K562 (cell line): ENCODE results near the gene FBXO28. TPM values are rescaled to one million over a fixed set of nuclear protein-coding genes. Genes with fewer than 3 reads are reported as not detected.

Experiments used
- ILK ChIP-seq: fragments of 450-650 bp; IDR thresholded peaks from 2 replicates; pipeline ENCODE4 v1.6.1; 2016; ENCODE audit warnings: missing genetic modification characterization, low read depth, mild to moderate bottlenecking, missing compliant biosample characterization, moderate library complexity, borderline replicate concordance
- MCM2 ChIP-seq: fragments of 450-650 bp; IDR thresholded peaks from 2 replicates; pipeline ENCODE4 v1.6.1; 2017; ENCODE audit warnings: low read depth, mild to moderate bottlenecking
- NBN ChIP-seq: fragments of 450-650 bp; IDR thresholded peaks from 2 replicates; pipeline ENCODE4 v1.6.1; 2016; ENCODE audit warnings: low read depth, mild to moderate bottlenecking
- PHTF2 ChIP-seq: fragments of 250-450 bp; sonication (Bioruptor Pico); IDR thresholded peaks from 2 replicates; pipeline ENCODE4 v1.5.0; 2021; ENCODE audit warnings: mild to moderate bottlenecking
- SMARCA4 ChIP-seq: fragments of 450-650 bp; IDR thresholded peaks from 2 replicates; pipeline ENCODE4 v1.6.1; 2016
- TAF15 ChIP-seq: fragments of 200-400 bp; formaldehyde crosslinking; IDR thresholded peaks from 2 replicates; pipeline ENCODE4 v1.6.1; 2017; ENCODE audit warnings: mild to moderate bottlenecking, low read depth, low read length, moderate library complexity
- ZFPM2 ChIP-seq: fragments of 250-450 bp; sonication (Bioruptor Pico); IDR thresholded peaks from 2 replicates; pipeline ENCODE4 v1.5.1; 2022; ENCODE audit warnings: mild to moderate bottlenecking
- ZNF140 ChIP-seq: fragments of 250-450 bp; sonication (Bioruptor Pico); IDR thresholded peaks from 2 replicates; pipeline ENCODE4 v1.8.0; 2021; ENCODE audit warnings: moderate library complexity, mild to moderate bottlenecking, inconsistent platforms
- ZNF197 ChIP-seq: fragments of 200-800 bp; sonication (Bioruptor generic); IDR thresholded peaks from 2 replicates; pipeline ENCODE4 v1.6.1; 2016; ENCODE audit warnings: low read depth, missing genetic modification characterization, missing compliant biosample characterization
- ZNF212 ChIP-seq: fragments of 450-650 bp; formaldehyde crosslinking; IDR thresholded peaks from 2 replicates; pipeline ENCODE4 v1.4.0; 2020; ENCODE audit warnings: mild to moderate bottlenecking
- ZNF766 ChIP-seq: fragments of 200-800 bp; sonication (Bioruptor generic); conservative IDR thresholded peaks from 2 replicates; pipeline ENCODE4 v1.6.1; 2016; ENCODE audit warnings: missing genetic modification characterization, missing compliant biosample characterization
- polyA plus RNA-seq, 8 experiments: library from polyadenylated mRNA; depleted of rRNA in 4 of 8; stranded (reverse) in 5 of 8; unstranded in 3 of 8; fragments of >200 nt; fragmentation: Nextera tagmentation in 2 of 8; fragmentation: Illumina TruSeq in 1 of 8; extraction: Ambion mirVana in 2 of 8; extraction: Trizol in 1 of 8; gene quantifications; 2 replicates each; pipeline versions ENCODE4 v1.2.1 to v1.2.3, GENCODE V29; 2011 to 2014; ENCODE audit warnings: inconsistent platforms in 1 of 8, missing spikeins in 1 of 8
- total RNA-seq, 7 experiments: library from RNA; depleted of rRNA in 6 of 7; stranded (reverse); fragments of >200 nt in 6 of 7; fragmentation: Illumina TruSeq in 2 of 7; extraction: Trizol in 2 of 7; gene quantifications; 2 replicates each; pipeline versions ENCODE4 v1.2.1 to v1.2.3, GENCODE V29; 2011 to 2021; ENCODE audit warnings: low replicate concordance in 1 of 7
- TF ChIP-seq, protein P1 (sequence below), 2 experiments: fragments of 450-650 bp; IDR thresholded peaks; 2 replicates each; pipeline ENCODE4 v1.6.1; 2016; ENCODE audit warnings: mild to moderate bottlenecking in 2 of 2, borderline replicate concordance in 1 of 2, low read depth in 1 of 2, moderate library complexity in 1 of 2
- TF ChIP-seq, protein P2 (sequence below): sonication (generic); IDR thresholded peaks from 2 replicates; pipeline ENCODE4 v1.6.1; 2016
- TF ChIP-seq, protein P3 (sequence below): fragments of 250-450 bp; sonication (Bioruptor Pico); IDR thresholded peaks from 2 replicates; pipeline ENCODE4 v1.8.0; 2021; ENCODE audit warnings: moderate library complexity, mild to moderate bottlenecking, inconsistent platforms

Gene FBXO28
- total and polyA plus RNA-seq, 9 of the 15 experiments (the other 6 are each of a cell fraction or from before 2014, with no cell fraction given) = 4.1 to 34.8 (median 25.3) TPM

DNA sequence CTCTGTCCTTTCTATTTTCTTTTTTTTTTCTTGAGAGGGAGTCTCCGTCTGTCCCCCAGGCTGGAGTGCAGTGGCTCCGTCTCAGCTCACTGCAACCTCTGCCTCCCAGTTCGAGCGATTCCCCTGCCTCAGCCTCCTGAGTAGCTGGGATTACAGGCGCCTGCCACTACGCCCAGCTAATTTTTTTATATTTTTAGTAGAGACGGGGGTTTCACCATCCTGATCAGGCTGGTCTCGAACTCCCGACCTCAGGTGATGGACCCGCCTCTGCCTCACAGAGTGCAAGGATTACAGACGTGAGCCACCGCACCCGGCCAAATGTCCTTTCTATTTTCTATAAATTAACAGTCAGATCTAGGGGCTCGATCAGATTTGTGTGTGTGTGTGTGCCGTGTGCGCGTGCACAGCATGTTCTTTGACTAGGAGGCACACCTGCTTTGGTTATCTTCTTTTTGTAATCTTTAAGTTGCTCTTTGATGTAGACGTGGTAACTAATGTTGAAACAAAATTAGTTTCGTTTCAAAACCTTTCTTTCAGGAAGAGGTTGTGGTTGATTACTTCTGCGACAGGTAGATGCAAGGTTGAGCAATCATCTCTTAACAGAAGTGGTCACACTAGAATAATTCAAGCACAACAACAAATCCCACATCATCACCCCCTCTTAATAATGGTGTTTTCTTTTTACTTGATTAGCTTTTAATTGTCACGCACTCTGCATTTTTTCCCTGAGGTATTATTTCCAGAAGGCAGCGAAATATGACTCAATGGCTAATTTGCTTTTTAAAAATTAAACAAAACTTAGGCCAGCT lies 68.3 kb downstream of the FBXO28 start (continued):
- TF ChIP-seq, protein P1, sequence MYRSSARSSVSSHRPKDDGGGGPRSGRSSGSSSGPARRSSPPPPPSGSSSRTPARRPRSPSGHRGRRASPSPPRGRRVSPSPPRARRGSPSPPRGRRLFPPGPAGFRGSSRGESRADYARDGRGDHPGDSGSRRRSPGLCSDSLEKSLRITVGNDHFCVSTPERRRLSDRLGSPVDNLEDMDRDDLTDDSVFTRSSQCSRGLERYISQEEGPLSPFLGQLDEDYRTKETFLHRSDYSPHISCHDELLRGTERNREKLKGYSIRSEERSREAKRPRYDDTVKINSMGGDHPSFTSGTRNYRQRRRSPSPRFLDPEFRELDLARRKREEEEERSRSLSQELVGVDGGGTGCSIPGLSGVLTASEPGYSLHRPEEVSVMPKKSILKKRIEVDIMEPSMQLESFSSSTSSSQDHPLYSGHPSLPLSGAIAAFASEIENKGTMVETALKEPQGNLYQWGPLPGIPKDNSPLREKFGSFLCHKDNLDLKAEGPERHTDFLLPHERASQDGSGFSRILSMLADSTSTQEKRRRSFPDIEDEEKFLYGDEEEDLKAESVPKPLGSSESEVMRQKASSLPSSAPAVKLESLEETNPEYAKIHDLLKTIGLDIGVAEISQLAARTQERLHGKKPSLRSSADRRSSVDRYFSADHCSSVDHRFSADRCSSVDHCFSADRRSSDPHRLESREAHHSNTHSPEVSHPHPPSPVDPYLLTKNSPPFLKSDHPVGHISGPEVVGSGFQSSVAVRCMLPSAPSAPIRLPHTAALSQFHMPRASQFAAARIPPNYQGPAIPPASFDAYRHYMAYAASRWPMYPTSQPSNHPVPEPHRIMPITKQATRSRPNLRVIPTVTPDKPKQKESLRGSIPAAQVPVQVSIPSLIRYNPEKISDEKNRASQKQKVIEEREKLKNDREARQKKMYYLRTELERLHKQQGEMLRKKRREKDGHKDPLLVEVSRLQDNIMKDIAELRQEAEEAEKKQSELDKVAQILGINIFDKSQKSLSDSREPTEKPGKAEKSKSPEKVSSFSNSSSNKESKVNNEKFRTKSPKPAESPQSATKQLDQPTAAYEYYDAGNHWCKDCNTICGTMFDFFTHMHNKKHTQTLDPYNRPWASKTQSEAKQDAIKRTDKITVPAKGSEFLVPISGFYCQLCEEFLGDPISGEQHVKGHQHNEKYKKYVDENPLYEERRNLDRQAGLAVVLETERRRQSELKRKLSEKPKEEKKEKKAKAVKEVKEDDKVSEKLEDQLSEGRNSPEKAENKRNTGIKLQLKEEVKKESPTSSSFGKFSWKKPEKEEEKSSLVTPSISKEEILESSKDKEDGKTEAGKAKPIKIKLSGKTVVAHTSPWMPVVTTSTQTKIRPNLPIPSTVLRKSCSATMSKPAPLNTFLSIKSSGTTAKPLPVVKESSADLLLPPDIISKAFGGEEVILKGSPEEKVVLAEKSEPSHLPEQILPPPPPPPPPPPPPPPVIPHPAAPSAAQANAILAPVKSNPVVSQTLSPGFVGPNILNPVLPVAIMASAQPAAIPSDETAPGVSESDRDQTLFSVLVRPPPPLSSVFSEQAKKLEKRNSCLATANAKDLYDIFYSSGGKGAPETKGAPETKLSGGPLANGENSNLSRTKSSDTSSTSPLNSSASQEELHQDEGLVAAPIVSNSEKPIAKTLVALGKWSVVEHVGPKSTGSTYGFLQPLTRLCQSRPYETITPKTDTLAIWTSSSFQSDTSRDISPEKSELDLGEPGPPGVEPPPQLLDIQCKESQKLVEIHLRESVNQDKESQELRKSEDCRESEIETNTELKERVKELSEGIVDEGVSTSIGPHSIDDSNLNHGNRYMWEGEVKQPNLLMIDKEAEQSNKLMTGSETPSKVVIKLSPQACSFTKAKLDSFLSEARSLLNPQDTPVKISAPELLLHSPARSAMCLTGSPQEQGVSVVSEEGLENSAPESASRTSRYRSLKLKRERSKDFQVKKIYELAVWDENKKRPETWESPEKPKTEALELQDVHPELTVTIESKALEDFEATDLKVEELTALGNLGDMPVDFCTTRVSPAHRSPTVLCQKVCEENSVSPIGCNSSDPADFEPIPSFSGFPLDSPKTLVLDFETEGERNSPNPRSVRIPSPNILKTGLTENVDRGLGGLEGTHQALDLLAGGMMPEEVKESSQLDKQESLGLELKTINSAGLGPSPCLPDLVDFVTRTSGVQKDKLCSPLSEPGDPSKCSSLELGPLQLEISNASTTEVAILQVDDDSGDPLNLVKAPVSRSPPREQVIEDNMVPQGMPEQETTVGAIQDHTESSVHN (IDR thresholded peaks at IDR 0.05; ENCODE audit: borderline replicate concordance in 1 of 2, low read depth in 1 of 2) = no peak
- TF ChIP-seq SMARCA4 (0 out of 2 replicates have a peak, but pooled peaks have one; percentile 41), ZNF140 (no peak), NBN (0 out of 2 replicates have a peak, but pooled peaks have one; percentile 29), TAF15 (no peak), ZNF212 (no peak), ZNF197 (CRISPR knock-in tag) (no peak), MCM2 (no peak), PHTF2 (no peak), ZFPM2 (CRISPR knock-in tag) (no peak), ILK (tag) (no peak), ZNF766 (CRISPR knock-in tag) (no peak)
- TF ChIP-seq, protein P2, sequence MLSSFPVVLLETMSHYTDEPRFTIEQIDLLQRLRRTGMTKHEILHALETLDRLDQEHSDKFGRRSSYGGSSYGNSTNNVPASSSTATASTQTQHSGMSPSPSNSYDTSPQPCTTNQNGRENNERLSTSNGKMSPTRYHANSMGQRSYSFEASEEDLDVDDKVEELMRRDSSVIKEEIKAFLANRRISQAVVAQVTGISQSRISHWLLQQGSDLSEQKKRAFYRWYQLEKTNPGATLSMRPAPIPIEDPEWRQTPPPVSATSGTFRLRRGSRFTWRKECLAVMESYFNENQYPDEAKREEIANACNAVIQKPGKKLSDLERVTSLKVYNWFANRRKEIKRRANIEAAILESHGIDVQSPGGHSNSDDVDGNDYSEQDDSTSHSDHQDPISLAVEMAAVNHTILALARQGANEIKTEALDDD = 0 out of 2 replicates have a peak, but pooled peaks have one; percentile 33
- TF ChIP-seq, protein P3, sequence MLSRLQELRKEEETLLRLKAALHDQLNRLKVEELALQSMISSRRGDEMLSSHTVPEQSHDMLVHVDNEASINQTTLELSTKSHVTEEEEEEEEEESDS (CRISPR knock-in tag) = no peak
